Measurements from ENCODE around the gene HEBP2. TPM values are rescaled to one million over a fixed set of nuclear protein-coding genes. Genes with fewer than 3 reads are reported as not detected.

Gene HEBP2
- total and polyA plus RNA-seq, 10 donors: 5.7 to 37.0 (median 21.0) TPM

DNA sequence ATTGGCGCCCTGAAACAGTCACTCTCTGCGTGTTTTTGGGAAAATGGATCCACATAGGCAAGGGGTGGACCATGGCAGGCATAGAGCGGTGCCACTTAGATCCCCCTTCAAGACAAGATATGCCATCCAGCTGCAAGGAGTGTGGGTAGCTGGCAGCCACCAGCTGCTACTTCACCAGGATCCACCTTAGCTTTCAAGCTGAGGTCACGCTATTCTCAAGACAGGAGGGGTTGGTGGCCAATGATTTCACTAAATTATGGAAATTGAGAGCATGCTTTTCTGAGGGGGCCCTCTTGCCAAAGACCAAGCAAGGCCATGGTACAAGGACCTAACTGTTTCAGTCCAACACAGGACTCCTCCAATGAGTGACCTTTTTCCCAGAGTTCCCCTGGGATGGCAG is 16.3 kb downstream of the HEBP2 start:
- H3K4me1 ChIP-seq: peaks cover 0 to 17% (median 7%) of the 10 kb centered on the region in 6 donors
- WGBS, 5 donors: 94 to 100% (median 97%) methylated on average over 1 to 4 of the region's 4 CpGs
- H3K27me3 ChIP-seq (replicated peaks in 1 of 7): no peaks in the 10 kb centered on the region
- intact Hi-C loops (cut with DNase I; ENCODE audit: low total_unique reads): loop anchor here (10.0 kb wide), 2 partner anchors 306 to 344 kb away; no protein-coding TSS in a partner anchor
- no peak overlapping the region for H3K4me3 ChIP-seq
- no peak overlapping the region for H3K27ac ChIP-seq
- H3K9me3 ChIP-seq: no peaks in the 10 kb centered on the region
- no peak for DNase-seq
- H3K36me3 ChIP-seq: peaks cover 0 to 54% (median 12%) of the 10 kb centered on the region in 6 donors
- TF ChIP-seq POLR2AphosphoS5 (IDR thresholded peaks at IDR 0.05) (no peak), POLR2A (IDR thresholded peaks at IDR 0.05) (no peak)
- TF ChIP-seq, protein P1, sequence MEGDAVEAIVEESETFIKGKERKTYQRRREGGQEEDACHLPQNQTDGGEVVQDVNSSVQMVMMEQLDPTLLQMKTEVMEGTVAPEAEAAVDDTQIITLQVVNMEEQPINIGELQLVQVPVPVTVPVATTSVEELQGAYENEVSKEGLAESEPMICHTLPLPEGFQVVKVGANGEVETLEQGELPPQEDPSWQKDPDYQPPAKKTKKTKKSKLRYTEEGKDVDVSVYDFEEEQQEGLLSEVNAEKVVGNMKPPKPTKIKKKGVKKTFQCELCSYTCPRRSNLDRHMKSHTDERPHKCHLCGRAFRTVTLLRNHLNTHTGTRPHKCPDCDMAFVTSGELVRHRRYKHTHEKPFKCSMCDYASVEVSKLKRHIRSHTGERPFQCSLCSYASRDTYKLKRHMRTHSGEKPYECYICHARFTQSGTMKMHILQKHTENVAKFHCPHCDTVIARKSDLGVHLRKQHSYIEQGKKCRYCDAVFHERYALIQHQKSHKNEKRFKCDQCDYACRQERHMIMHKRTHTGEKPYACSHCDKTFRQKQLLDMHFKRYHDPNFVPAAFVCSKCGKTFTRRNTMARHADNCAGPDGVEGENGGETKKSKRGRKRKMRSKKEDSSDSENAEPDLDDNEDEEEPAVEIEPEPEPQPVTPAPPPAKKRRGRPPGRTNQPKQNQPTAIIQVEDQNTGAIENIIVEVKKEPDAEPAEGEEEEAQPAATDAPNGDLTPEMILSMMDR (IDR thresholded peaks at IDR 0.05 in 8 of 11, conservative IDR thresholded peaks at IDR 0.05 in 3 of 11): no peak

DNA sequence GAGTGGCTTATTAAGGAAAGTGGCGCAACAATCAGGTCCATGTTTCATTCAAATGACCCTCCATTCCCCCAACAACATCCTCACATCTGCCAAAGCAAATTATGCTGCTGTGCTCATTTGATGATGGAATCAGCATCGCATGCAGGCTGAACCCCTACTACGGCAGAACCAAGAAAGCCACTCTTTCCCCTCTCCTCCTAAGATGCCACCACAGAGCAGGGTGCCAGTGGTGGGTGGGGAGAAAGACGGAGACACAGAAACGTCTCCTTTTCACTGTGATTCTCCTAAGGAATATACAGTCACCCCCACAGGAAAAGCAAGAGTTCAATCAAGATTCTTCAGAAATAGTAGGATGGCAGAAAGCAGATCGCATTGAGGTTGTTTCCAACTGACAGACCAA is 17.1 kb downstream of the HEBP2 start:
- no peak for DNase-seq
- no peak for TF ChIP-seq POLR2AphosphoS5 (IDR thresholded peaks at IDR 0.05)
- TF ChIP-seq, protein P1 (IDR thresholded peaks at IDR 0.05 in 8 of 11, conservative IDR thresholded peaks at IDR 0.05 in 3 of 11): no peak
- TF ChIP-seq POLR2A (IDR thresholded peaks at IDR 0.05): no peak
- no peak overlapping the region for H3K27ac ChIP-seq
- H3K27me3 ChIP-seq (replicated peaks in 1 of 7): no peaks in the 10 kb centered on the region
- 75 to 81% (median 79%) methylated on average over 6 of the region's 6 CpGs for WGBS, 5 donors
- peaks cover 0 to 47% (median 12%) of the 10 kb centered on the region in 6 donors for H3K36me3 ChIP-seq
- intact Hi-C loops (cut with DNase I; ENCODE audit: low total_unique reads): loop anchor here (10.0 kb wide), 2 partner anchors 306 to 344 kb away; no protein-coding TSS in a partner anchor
- no peak overlapping the region for H3K4me3 ChIP-seq
- H3K9me3 ChIP-seq: no peaks in the 10 kb centered on the region
- peaks cover 0 to 17% (median 7%) of the 10 kb centered on the region in 6 donors for H3K4me1 ChIP-seq

DNA sequence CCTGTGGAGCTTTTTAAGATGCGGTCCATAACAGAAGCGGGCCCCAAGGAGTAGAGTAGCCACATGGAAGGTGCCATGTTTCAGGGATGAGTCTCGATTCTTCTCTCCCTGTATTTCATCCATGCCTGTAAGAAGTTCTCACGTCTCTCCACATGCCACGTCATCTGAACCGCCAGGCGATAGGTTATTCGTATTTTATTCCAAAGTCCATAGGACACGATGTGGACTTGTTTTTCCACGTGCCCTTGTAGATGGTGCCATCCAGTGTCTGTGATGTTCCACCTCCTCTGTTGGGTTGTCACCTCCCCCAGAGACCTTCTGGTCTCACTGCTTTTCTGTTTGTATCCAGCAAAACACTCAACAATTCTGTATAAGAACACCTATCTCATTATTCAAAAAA is 17.6 kb downstream of the HEBP2 start:
- DNase-seq: no peak
- H3K27ac ChIP-seq: no peak overlapping the region
- no peak overlapping the region for H3K4me3 ChIP-seq
- H3K4me1 ChIP-seq: peaks cover 0 to 17% (median 7%) of the 10 kb centered on the region in 6 donors
- intact Hi-C loops (cut with DNase I; ENCODE audit: low total_unique reads): loop anchor here (10.0 kb wide), 2 partner anchors 307 to 343 kb away; no protein-coding TSS in a partner anchor
- peaks cover 0 to 41% (median 12%) of the 10 kb centered on the region in 6 donors for H3K36me3 ChIP-seq
- no peaks in the 10 kb centered on the region for H3K9me3 ChIP-seq
- 91 to 99% (median 97%) methylated on average over 10 of the region's 10 CpGs for WGBS, 5 donors
- no peaks in the 10 kb centered on the region for H3K27me3 ChIP-seq (replicated peaks in 1 of 7)
- no peak for TF ChIP-seq POLR2AphosphoS5 (IDR thresholded peaks at IDR 0.05)
- TF ChIP-seq, protein P1 (IDR thresholded peaks at IDR 0.05 in 8 of 11, conservative IDR thresholded peaks at IDR 0.05 in 3 of 11): no peak
- no peak for TF ChIP-seq POLR2A (IDR thresholded peaks at IDR 0.05)

DNA sequence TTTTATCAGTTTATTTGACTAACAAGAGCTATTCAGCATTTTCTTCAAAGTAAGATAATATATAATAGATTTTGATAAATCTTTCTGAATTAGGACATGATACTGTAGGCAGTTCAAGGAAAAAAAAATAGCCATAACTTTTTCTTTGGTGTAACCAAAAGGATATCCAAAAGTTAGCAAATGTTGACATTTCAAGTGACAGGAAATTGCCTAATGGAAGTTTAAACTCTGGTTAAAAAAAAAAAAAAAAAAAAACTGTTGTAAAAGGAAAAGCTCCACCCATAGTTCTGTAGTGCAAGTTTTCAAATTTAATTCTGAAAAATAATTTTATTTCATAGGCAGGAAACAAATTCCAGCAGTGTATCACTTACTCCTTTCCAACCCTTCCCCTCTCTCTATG is 18.8 kb downstream of the HEBP2 start:
- peak overlapping the region in 2 of 8 donors; percentile 43 to 63 for H3K27ac ChIP-seq

More for the DNA sequence above, 18.8 kb downstream of the HEBP2 start:
- Histone ChIP-seq H3K36me3 (peaks cover 0 to 29% (median 12%) of the 10 kb centered on the region in 6 donors), H3K4me3 (no peak overlapping the region), H3K4me1 (peaks cover 0 to 17% (median 7%) of the 10 kb centered on the region in 6 donors), H3K9me3 (no peaks in the 10 kb centered on the region), H3K27me3 (replicated peaks in 1 of 7) (no peaks in the 10 kb centered on the region)
- TF ChIP-seq POLR2AphosphoS5 (IDR thresholded peaks at IDR 0.05) (no peak), POLR2A (IDR thresholded peaks at IDR 0.05) (no peak)
- TF ChIP-seq, protein P1 (IDR thresholded peaks at IDR 0.05 in 8 of 11, conservative IDR thresholded peaks at IDR 0.05 in 3 of 11): no peak
- DNase-seq: no peak
- intact Hi-C loops (cut with DNase I; ENCODE audit: low total_unique reads): loop anchor here (10.0 kb wide), 2 partner anchors 308 to 342 kb away; no protein-coding TSS in a partner anchor
